ENCODE measurements around the gene CCDC8. TPM values are rescaled to one million over a fixed set of nuclear protein-coding genes. Genes with fewer than 3 reads are reported as not detected.
A peak's percentile ranks its signal among the peaks of the same experiment; 100 is the strongest.

CCDC8 gene
- total RNA-seq, 6 donors from 2014 or later = 6.0 to 14.3 (median 8.3) TPM

DNA sequence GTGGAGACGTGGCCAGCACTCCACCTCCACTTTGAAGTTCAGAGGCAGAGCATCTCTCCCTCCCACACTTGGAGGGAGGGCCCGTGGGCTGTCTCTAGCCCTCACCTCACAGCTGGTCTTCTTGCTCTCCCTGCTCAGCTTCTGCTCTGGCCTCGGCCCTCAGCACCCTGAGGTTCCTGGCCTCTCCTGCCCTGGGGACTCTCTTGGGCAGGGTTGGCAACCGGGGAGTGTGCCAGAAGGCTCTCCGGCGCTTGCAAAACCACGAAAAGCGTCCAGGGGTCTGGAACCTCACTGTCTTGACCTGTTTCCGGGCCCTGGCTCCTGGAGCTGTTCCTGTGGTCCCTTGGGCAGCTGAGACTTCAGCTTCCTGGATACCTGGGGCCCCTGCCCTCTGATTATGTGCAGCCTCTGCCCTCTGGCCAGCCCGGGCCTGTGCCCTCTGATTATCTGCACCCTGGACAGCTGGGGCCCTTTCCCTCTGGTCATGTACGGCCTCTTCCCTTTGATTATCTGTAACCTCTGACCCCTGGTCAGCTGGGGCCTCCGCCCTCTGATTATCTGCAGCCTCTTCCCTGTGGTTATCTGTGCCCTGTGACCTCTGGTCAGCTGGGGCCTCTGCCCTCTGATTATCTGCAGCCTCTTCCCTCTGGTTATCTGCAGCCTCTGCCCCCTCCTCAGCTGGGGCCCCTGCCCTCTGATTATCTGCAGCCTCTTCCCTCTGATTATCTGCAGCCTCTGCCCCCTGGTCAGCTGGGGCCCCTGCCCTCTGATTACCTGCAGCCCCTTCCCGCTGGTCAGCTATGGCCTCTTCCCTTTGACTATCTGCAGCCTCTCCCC lies 2.1 kb downstream of the CCDC8 start:
- Histone ChIP-seq H3K4me3 (peak overlapping the region in 3 of 4 donors; percentile 41 to 56 (median 53)), H3K9me3 (no peaks in the 10 kb centered on the region), H3K27me3 (peaks cover 0 to 20% (median 6%) of the 10 kb centered on the region in 4 donors), H3K27ac (peak overlapping the region in 2 of 4 donors; percentile 16 to 76), H3K36me3 (no peaks in the 10 kb centered on the region), H3K4me1 (peaks cover 4 to 53% (median 20%) of the 10 kb centered on the region in 4 donors)
- TF ChIP-seq, protein P1, sequence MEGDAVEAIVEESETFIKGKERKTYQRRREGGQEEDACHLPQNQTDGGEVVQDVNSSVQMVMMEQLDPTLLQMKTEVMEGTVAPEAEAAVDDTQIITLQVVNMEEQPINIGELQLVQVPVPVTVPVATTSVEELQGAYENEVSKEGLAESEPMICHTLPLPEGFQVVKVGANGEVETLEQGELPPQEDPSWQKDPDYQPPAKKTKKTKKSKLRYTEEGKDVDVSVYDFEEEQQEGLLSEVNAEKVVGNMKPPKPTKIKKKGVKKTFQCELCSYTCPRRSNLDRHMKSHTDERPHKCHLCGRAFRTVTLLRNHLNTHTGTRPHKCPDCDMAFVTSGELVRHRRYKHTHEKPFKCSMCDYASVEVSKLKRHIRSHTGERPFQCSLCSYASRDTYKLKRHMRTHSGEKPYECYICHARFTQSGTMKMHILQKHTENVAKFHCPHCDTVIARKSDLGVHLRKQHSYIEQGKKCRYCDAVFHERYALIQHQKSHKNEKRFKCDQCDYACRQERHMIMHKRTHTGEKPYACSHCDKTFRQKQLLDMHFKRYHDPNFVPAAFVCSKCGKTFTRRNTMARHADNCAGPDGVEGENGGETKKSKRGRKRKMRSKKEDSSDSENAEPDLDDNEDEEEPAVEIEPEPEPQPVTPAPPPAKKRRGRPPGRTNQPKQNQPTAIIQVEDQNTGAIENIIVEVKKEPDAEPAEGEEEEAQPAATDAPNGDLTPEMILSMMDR (IDR thresholded peaks at IDR 0.05) = no peak
- no peak for ATAC-seq (ENCODE audit: low FRiP score in 2 of 2)
- WGBS, 2 donors = 60 to 69% methylated on average over 10 to 13 of the region's 13 CpGs
- DNase-seq = no peak

DNA sequence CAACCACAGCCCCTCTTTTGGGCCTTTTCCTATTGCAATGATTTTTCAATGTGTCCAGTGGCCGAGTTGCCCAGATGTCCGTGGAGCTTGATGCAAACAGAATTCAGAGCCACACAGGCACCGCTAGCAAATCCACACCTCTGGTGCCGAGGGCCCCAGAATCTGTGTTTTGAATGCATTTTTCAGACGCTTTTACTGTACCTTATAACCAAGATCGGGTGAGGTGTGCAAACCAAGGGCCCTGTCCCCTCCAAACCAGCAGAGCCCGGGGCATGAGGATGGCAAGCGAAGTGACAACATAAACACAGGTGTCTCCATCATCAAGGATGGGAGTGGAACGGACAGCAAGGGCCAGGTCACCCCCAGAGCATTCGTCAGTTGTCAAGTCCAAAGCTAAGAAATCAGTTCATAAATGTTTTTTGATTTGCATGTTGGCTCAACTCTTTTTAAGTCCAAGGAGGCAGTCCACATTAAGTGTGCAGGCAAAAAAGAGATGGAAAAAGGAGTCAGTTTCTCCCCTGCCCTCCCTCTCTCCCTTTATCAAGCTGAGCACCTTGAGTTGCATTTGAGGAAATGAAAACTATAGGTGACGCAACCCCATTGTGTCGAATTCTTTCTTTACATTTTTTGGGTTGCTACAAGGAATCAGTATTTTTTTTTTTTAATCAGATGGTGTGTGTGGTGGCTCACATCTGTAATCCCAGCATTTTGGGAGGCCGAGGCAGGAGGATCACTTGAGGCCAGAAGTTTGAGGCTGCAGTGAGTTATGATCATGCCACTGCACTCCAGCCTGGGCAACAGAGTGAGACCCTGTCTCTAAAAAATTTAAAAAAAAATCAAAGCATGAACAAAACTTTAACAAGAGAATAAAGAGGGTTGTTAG lies 2.9 kb downstream of the CCDC8 start:
- no peak for ATAC-seq (ENCODE audit: low FRiP score in 2 of 2)
- Histone ChIP-seq H3K27ac (no peak overlapping the region), H3K9me3 (no peaks in the 10 kb centered on the region), H3K4me3 (peak overlapping the region in 2 of 4 donors; percentile 41 to 56), H3K27me3 (peaks cover 0 to 17% (median 7%) of the 10 kb centered on the region in 4 donors), H3K4me1 (peaks cover 4 to 46% (median 14%) of the 10 kb centered on the region in 4 donors), H3K36me3 (no peaks in the 10 kb centered on the region)
- WGBS, 2 donors = 77 to 79% methylated on average over 13 of the region's 13 CpGs
- DNase-seq = no peak
- TF ChIP-seq POLR2AphosphoS5 (IDR thresholded peaks at IDR 0.05) (no peak), EP300 (IDR thresholded peaks at IDR 0.05) (no peak), POLR2A (IDR thresholded peaks at IDR 0.05) (no peak)
- TF ChIP-seq, protein P1 (IDR thresholded peaks at IDR 0.05) = no peak

DNA sequence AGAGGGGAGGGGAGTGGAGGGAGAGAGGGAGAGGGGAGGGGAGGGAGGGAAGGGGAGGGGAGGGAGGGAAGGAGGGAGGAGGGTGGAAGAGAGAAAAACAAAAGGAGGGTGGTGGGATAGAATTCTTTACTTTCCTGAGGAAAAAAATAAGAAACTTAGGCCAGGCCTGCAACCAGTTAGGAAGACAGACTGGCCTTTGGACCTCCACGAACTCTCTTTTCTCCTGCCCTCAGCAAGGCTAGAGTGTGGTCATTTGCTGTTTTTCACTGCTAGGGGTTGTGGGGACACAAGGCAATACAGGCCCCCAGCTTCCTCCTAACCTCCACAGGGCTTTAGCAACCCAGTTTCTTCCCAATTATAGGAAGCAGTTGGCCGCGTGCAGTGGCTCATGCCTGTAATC lies 4.2 kb downstream of the CCDC8 start:
- no peaks in the 10 kb centered on the region for H3K36me3 ChIP-seq
- TF ChIP-seq POLR2A (IDR thresholded peaks at IDR 0.05) (no peak), POLR2AphosphoS5 (IDR thresholded peaks at IDR 0.05) (no peak), EP300 (IDR thresholded peaks at IDR 0.05) (no peak)
- TF ChIP-seq, protein P1 (IDR thresholded peaks at IDR 0.05) = no peak
- no peak for ATAC-seq (ENCODE audit: low FRiP score in 2 of 2)
- peak overlapping the region in 2 of 4 donors; percentile 26 to 58 for H3K27ac ChIP-seq
- H3K4me1 ChIP-seq = peaks cover 11 to 59% (median 24%) of the 10 kb centered on the region in 4 donors
- DNase-seq = no peak
- 76 to 80% methylated on average over 3 of the region's 3 CpGs for WGBS, 2 donors
- H3K9me3 ChIP-seq = no peaks in the 10 kb centered on the region
- no peak overlapping the region for H3K4me3 ChIP-seq
- peaks cover 0 to 18% (median 9%) of the 10 kb centered on the region in 4 donors for H3K27me3 ChIP-seq

DNA sequence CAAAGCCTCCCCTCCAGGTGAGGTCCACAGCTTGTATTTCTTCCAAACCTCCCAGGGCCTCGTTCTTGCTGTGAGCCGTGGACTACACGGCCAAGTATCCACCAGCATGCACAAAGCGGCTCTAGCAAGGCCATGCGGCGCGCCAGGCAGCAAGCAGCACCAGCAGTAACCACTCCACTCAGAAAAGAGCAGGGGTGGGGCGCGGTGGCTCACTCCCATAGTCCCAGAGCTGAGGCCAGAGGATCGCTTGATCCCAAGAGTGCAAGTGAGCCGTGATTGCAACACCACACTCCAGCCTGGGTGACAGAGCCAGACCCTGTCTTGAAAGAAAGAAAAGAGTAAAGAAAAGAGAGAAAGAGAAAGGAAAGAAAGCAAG lies 4.7 kb downstream of the CCDC8 start:
- H3K36me3 ChIP-seq = no peaks in the 10 kb centered on the region
- TF ChIP-seq POLR2AphosphoS5 (IDR thresholded peaks at IDR 0.05) (peak; percentile 22 to 27), POLR2A (IDR thresholded peaks at IDR 0.05) (no peak), EP300 (IDR thresholded peaks at IDR 0.05) (no peak)
- TF ChIP-seq, protein P1 (IDR thresholded peaks at IDR 0.05) = no peak
- H3K9me3 ChIP-seq = no peaks in the 10 kb centered on the region
- peak; percentile 77 to 92 for DNase-seq
- peak; percentile 50 to 71 for ATAC-seq (ENCODE audit: low FRiP score in 2 of 2)
- H3K27ac ChIP-seq = peak overlapping the region in 3 of 4 donors; percentile 26 to 56 (median 48)
- peaks cover 0 to 18% (median 9%) of the 10 kb centered on the region in 4 donors for H3K27me3 ChIP-seq
- H3K4me1 ChIP-seq = peaks cover 17 to 60% (median 30%) of the 10 kb centered on the region in 4 donors
- peak overlapping the region in 1 of 4 donors; percentile 22 for H3K4me3 ChIP-seq
- WGBS, 2 donors = 1 to 22% methylated on average over 11 of the region's 11 CpGs

Measured in upper lobe of left lung (tissue), 6 donors.